Fibroblast of lung (primary cell): ENCODE data around the gene PEPD. TPM values are rescaled to one million over a fixed set of nuclear protein-coding genes. Genes with fewer than 3 reads are reported as not detected.

ENCODE experiments used
- DNase-seq, 2 donors: peaks; one replicate each; pipeline versions ENCODE4 v3.0.0 to v3.0.0-alpha.2; 2010; ENCODE audit warnings: low read depth in 2 of 2
- H2AFZ ChIP-seq: 2 replicates; pipeline ENCODE4 v1.5.1; 2012; ENCODE audit warnings: low read length, control low read depth, inconsistent platforms
- H3K27ac ChIP-seq: 2 replicates; pipeline ENCODE4 v1.5.1; 2011; ENCODE audit warnings: low read length, control low read depth; ENCODE audit not compliant: insufficient read depth
- H3K27me3 ChIP-seq: 2 replicates; pipeline ENCODE4 v1.5.1; 2011; ENCODE audit warnings: mild to moderate bottlenecking, low read length; ENCODE audit not compliant: control insufficient read depth, insufficient read depth
- H3K36me3 ChIP-seq: 2 replicates; pipeline ENCODE4 v1.5.1; 2011; ENCODE audit warnings: low read length; ENCODE audit not compliant: control insufficient read depth, insufficient read depth
- H3K4me1 ChIP-seq: 2 replicates; pipeline ENCODE4 v1.5.1; 2011; ENCODE audit warnings: low read length; ENCODE audit not compliant: control insufficient read depth, insufficient read depth; ENCODE audit errors: extremely low read depth
- H3K4me2 ChIP-seq: 2 replicates; pipeline ENCODE4 v1.5.1; 2011; ENCODE audit warnings: low read length, control low read depth; ENCODE audit not compliant: insufficient read depth; ENCODE audit errors: extremely low read depth
- H3K4me3 ChIP-seq, 4 experiments: fragments of 200-600 bp in 1 of 4; sonication (generic) in 1 of 4; replicated peaks in 1 of 4; 2 replicates each; pipeline ENCODE4 v1.5.1; 2011 to 2016; ENCODE audit warnings: low read length in 4 of 4, low read depth in 3 of 4, mild to moderate bottlenecking in 3 of 4, control low read depth in 2 of 4, inconsistent platforms in 1 of 4, mixed read lengths in 1 of 4; ENCODE audit not compliant: insufficient read depth in 1 of 4; ENCODE audit errors: control extremely low read depth in 1 of 4
- H3K79me2 ChIP-seq: 2 replicates; pipeline ENCODE4 v1.5.1; 2012; ENCODE audit warnings: mild to moderate bottlenecking, low read length, inconsistent platforms; ENCODE audit not compliant: control insufficient read depth, insufficient read depth
- H3K9ac ChIP-seq: 2 replicates; pipeline ENCODE4 v1.5.1; 2011; ENCODE audit warnings: mild to moderate bottlenecking, low read length, control low read depth; ENCODE audit not compliant: insufficient read depth
- H3K9me3 ChIP-seq: 2 replicates; pipeline ENCODE4 v1.5.1; 2012; ENCODE audit warnings: low read depth, low read length; ENCODE audit not compliant: control insufficient read depth, insufficient read depth
- H4K20me1 ChIP-seq: 2 replicates; pipeline ENCODE4 v1.5.1; 2011; ENCODE audit warnings: low read length; ENCODE audit not compliant: control insufficient read depth, insufficient read depth; ENCODE audit errors: extremely low read depth
- EZH2 ChIP-seq: IDR thresholded peaks from 2 replicates; pipeline ENCODE4 v1.5.1; 2012; ENCODE audit warnings: low read length, control low read depth, mild to moderate bottlenecking; ENCODE audit errors: missing control alignments
- polyA plus RNA-seq, 2 donors: library from polyadenylated mRNA; depleted of rRNA in 1 of 2; stranded (reverse) in 1 of 2; unstranded in 1 of 2; fragments of >200 nt; gene quantifications; 2 replicates each; pipeline ENCODE4 v1.2.1, GENCODE V29; 2011 to 2012; ENCODE audit warnings: missing spikeins in 1 of 2
- total RNA-seq: library from RNA; depleted of rRNA; stranded (reverse); fragments of >200 nt; gene quantifications from 2 replicates; pipeline ENCODE4 v1.2.1, GENCODE V29; 2014
- TF ChIP-seq, protein P1 (sequence below), 2 donors: IDR thresholded peaks in 1 of 2; conservative IDR thresholded peaks in 1 of 2; 1 replicate in 1 of 2; 2 replicates in 1 of 2; pipeline ENCODE4 v1.5.1; 2011 to 2012; ENCODE audit warnings: low read length in 2 of 2, control low read depth in 1 of 2, inconsistent platforms in 1 of 2, low read depth in 1 of 2, mild to moderate bottlenecking in 1 of 2

The PEPD gene
- total and polyA plus RNA-seq, 2 donors (not counting 1 experiment from before 2014, with no cell fraction given), result 59.8 to 81.9 TPM

DNA sequence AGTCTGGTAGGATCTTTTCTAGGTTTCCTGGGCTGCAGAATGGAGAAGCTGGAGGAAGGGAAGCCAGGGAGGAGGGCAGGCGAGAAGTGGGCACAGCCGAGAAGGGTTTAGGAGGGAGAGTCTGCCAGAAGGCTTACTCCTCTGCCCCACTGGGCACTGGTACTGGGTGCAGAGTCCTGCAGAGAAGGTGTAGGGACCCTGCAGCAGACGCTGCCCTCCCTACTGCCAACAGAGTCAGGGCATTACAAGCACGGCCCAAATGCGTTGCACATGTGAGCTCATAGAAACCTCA, 726 bp upstream of the PEPD start:
- Histone ChIP-seq H3K9ac (no peak overlapping the region), H3K4me1 (peaks cover 2% of the 10 kb centered on the region), H3K79me2 (peaks cover 4% of the 10 kb centered on the region), H4K20me1 (no peaks in the 10 kb centered on the region), H3K9me3 (no peaks in the 10 kb centered on the region), H3K27ac (no peak overlapping the region), H2AFZ (peak overlapping the region; percentile 83), H3K36me3 (no peaks in the 10 kb centered on the region), H3K4me2 (peak overlapping the region; percentile 21), H3K4me3 (peak overlapping the region in 3 of 4 experiments; percentile 69 to 93 (median 72)), H3K27me3 (no peaks in the 10 kb centered on the region)
- TF ChIP-seq EZH2, result no peak
- TF ChIP-seq, protein P1, sequence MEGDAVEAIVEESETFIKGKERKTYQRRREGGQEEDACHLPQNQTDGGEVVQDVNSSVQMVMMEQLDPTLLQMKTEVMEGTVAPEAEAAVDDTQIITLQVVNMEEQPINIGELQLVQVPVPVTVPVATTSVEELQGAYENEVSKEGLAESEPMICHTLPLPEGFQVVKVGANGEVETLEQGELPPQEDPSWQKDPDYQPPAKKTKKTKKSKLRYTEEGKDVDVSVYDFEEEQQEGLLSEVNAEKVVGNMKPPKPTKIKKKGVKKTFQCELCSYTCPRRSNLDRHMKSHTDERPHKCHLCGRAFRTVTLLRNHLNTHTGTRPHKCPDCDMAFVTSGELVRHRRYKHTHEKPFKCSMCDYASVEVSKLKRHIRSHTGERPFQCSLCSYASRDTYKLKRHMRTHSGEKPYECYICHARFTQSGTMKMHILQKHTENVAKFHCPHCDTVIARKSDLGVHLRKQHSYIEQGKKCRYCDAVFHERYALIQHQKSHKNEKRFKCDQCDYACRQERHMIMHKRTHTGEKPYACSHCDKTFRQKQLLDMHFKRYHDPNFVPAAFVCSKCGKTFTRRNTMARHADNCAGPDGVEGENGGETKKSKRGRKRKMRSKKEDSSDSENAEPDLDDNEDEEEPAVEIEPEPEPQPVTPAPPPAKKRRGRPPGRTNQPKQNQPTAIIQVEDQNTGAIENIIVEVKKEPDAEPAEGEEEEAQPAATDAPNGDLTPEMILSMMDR (conservative IDR thresholded peaks at IDR 0.05 in 1 of 2, IDR thresholded peaks at IDR 0.05 in 1 of 2; ENCODE audit: low read depth in 1 of 2, low read length in 2 of 2), result no peak
- no peak for DNase-seq

DNA sequence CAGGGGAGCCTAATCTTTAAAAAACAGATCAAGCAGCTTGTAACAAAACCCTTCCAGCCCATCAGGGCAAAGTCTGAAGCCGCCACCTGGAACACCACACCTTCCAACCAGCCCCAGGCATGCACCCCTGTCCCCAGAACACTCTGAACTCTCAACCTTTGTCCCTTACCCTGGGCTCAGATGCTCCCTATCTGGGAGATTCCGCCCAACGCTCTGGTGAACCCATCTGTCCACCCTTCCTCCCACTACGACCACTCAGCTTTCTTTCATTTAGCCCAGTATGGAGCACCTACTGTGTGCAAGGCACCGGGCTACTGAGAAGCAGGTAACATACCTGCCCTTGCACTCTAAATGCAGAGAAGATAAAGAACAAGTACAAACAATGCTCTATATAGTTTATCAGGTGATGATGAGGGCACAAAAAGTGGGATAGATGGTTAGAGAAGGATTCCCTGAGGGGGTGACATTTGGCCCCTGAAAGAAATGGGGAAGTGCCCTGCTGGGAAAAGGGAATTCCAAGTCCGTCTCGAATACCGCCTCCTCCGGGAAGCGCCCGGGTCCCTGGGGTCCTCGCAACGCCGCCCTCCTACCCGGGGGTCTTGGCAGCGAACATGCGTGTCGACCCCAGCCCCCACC, 629 bp downstream of the PEPD start:
- TF ChIP-seq, protein P1 (conservative IDR thresholded peaks at IDR 0.05 in 1 of 2, IDR thresholded peaks at IDR 0.05 in 1 of 2; ENCODE audit: low read depth in 1 of 2, low read length in 2 of 2), result no peak
- TF ChIP-seq EZH2, result no peak
- H3K27ac ChIP-seq, result peak overlapping the region; percentile 63
- H3K9ac ChIP-seq, result peak overlapping the region; percentile 84
- no peaks in the 10 kb centered on the region for H3K36me3 ChIP-seq
- H3K9me3 ChIP-seq, result no peaks in the 10 kb centered on the region
- peak overlapping the region; percentile 71 for H2AFZ ChIP-seq
- peak overlapping the region; percentile 69 to 93 (median 86) for H3K4me3 ChIP-seq
- peaks cover 4% of the 10 kb centered on the region for H3K79me2 ChIP-seq
- H4K20me1 ChIP-seq, result no peaks in the 10 kb centered on the region
- peaks cover 2% of the 10 kb centered on the region for H3K4me1 ChIP-seq
- H3K4me2 ChIP-seq, result peak overlapping the region; percentile 96
- no peaks in the 10 kb centered on the region for H3K27me3 ChIP-seq
- DNase-seq, result no peak

GRCh38 chr19:33520048-33520643, 1.4 kb downstream of the PEPD start:
- no peak overlapping the region for H3K27ac ChIP-seq
- no peaks in the 10 kb centered on the region for H3K9me3 ChIP-seq
- peak overlapping the region in 1 of 4 experiments; percentile 69 for H3K4me3 ChIP-seq
- no peak overlapping the region for H3K4me2 ChIP-seq
- TF ChIP-seq EZH2, result no peak
- TF ChIP-seq, protein P1 (conservative IDR thresholded peaks at IDR 0.05 in 1 of 2, IDR thresholded peaks at IDR 0.05 in 1 of 2; ENCODE audit: low read depth in 1 of 2, low read length in 2 of 2), result no peak
- H2AFZ ChIP-seq, result no peak overlapping the region
- H3K9ac ChIP-seq, result no peak overlapping the region
- peaks cover 2% of the 10 kb centered on the region for H3K4me1 ChIP-seq
- H3K36me3 ChIP-seq, result no peaks in the 10 kb centered on the region
- H4K20me1 ChIP-seq, result no peaks in the 10 kb centered on the region
- DNase-seq, result no peak
- no peaks in the 10 kb centered on the region for H3K27me3 ChIP-seq
- peaks cover 4% of the 10 kb centered on the region for H3K79me2 ChIP-seq
